Tibial nerve (tissue), 3 donors: ENCODE data around the gene BDKRB2.

ENCODE experiments used
- POLR2A ChIP-seq, 2 donors: fragments of 450-650 bp; IDR thresholded peaks; one replicate each; pipeline ENCODE4 v1.6.1; 2017; ENCODE audit warnings: antibody characterized with exemption in 2 of 2, mild to moderate bottlenecking in 2 of 2, moderate library complexity in 2 of 2
- TF ChIP-seq, protein P1 (sequence below), 5 experiments: fragments of 200-600 bp in 3 of 5; fragments of 450-650 bp in 2 of 5; sonication (generic) in 3 of 5; IDR thresholded peaks; one replicate each; pipeline ENCODE4 v1.5.1; 2016 to 2019; ENCODE audit warnings: antibody characterized with exemption in 5 of 5, mild to moderate bottlenecking in 3 of 5, moderate library complexity in 2 of 5

DNA sequence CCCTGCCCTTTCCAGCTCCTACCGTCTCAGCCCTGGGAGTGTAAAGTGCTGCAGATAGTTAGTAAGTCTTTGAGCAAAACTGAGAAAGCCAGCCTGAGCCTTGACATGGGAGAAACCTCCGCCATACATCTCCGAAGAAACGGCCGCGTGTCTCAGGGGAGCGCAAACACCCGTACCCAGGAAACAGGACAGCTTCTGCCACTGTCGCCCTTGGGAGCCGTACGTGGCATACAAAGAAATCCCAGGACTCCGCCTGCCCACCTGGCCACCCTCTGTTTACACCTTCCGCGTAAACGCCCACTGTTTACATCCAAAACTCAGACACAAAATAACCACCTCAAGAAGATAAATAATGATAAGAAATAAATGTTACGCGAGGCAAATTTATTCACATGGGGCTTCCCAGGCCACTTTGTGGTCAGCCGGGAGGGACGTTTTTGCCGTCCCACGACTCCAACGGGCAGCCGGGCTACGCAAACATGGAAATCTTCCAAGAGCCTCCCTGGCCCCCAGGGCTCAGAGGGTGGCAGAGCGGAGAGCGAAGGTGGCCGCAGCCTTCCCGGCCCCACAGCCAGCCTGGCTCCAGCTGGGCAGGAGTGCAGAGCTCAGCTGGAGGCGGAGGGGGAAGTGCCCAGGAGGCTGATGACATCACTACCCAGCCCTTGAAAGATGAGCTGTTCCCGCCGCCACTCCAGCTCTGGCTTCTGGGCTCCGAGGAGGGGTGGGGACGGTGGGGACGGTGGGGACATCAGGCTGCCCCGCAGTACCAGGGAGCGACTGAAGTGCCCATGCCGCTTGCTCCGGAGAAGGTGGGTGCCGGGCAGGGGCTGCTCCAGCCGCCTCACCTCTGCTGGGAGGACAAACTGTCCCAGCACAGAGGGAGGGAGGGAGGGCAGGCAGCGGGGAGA, at the start of gene BDKRB2:
- peak; percentile 33 to 74 for TF ChIP-seq POLR2A (IDR thresholded peaks at IDR 0.05)
- TF ChIP-seq, protein P1, sequence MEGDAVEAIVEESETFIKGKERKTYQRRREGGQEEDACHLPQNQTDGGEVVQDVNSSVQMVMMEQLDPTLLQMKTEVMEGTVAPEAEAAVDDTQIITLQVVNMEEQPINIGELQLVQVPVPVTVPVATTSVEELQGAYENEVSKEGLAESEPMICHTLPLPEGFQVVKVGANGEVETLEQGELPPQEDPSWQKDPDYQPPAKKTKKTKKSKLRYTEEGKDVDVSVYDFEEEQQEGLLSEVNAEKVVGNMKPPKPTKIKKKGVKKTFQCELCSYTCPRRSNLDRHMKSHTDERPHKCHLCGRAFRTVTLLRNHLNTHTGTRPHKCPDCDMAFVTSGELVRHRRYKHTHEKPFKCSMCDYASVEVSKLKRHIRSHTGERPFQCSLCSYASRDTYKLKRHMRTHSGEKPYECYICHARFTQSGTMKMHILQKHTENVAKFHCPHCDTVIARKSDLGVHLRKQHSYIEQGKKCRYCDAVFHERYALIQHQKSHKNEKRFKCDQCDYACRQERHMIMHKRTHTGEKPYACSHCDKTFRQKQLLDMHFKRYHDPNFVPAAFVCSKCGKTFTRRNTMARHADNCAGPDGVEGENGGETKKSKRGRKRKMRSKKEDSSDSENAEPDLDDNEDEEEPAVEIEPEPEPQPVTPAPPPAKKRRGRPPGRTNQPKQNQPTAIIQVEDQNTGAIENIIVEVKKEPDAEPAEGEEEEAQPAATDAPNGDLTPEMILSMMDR (IDR thresholded peaks at IDR 0.05) = no peak
